Activated T-cell treated with anti-CD3 and anti-CD28 coated beads, Interleukin-2, amount 50 U/mL, for 24 hours (primary cell): ENCODE measurements around the gene PRCD.
"Not testable (repeated sequence)": the region's sequence is repeated elsewhere in the genome, so short reads cannot be mapped to it uniquely, and the experiment has no call there.

Experiments used
- DNase-seq: peaks from one replicate; pipeline ENCODE4 v3.0.0-alpha.2; 2020
- H3K27ac Mint-ChIP-seq: 2 replicates; pipeline ENCODE4 v1.8.0; 2020; ENCODE audit warnings: mild to moderate bottlenecking, mixed read lengths
- H3K27me3 Mint-ChIP-seq: 2 replicates; pipeline ENCODE4 v1.8.0; 2020; ENCODE audit warnings: mixed read lengths
- H3K36me3 Mint-ChIP-seq: 2 replicates; pipeline ENCODE4 v1.8.0; 2020; ENCODE audit warnings: low read depth, mixed read lengths
- H3K4me1 Mint-ChIP-seq: 2 replicates; pipeline ENCODE4 v1.8.0; 2020; ENCODE audit warnings: low read depth, mixed read lengths
- H3K4me3 Mint-ChIP-seq: 2 replicates; pipeline ENCODE4 v1.8.0; 2020; ENCODE audit warnings: mild to moderate bottlenecking, moderate library complexity, mixed read lengths
- H3K9me3 Mint-ChIP-seq: 2 replicates; pipeline ENCODE4 v1.8.0; 2020; ENCODE audit warnings: mixed read lengths

Gene PRCD

GRCh38 chr17:76500074-76500746 lies 39.6 kb upstream of the PRCD start:
- Mint-ChIP-seq H3K27ac (peak overlapping the region; percentile 73), H3K4me1 (peaks cover 54% of the 10 kb centered on the region), H3K4me3 (peak overlapping the region; percentile 92), H3K27me3 (no peaks in the 10 kb centered on the region), H3K9me3 (no peaks in the 10 kb centered on the region), H3K36me3 (peaks cover 9% of the 10 kb centered on the region)
- DNase-seq, result no peak

GRCh38 chr17:76500747-76501017 lies 39.2 kb upstream of the PRCD start:
- Mint-ChIP-seq H3K27ac (peak overlapping the region; percentile 69), H3K9me3 (no peaks in the 10 kb centered on the region), H3K4me3 (peak overlapping the region; percentile 92), H3K27me3 (no peaks in the 10 kb centered on the region), H3K4me1 (peaks cover 53% of the 10 kb centered on the region), H3K36me3 (peaks cover 9% of the 10 kb centered on the region)
- DNase-seq, result no peak

GRCh38 chr17:76501018-76501826 lies 38.6 kb upstream of the PRCD start, which contains the start of gene RHBDF2:
Gene RHBDF2 (minus strand): TSS chr17:76501423. CDS start chr17:76481524, 19,899 bp downstream.
- Mint-ChIP-seq H3K27ac (peak within 1 kb of the TSS; percentile 93), H3K9me3 (no peaks in the 10 kb centered on the region), H3K4me3 (peak within 1 kb of the TSS; percentile 92), H3K4me1 (peaks cover 51% of the 10 kb centered on the region), H3K27me3 (no peaks in the 10 kb centered on the region), H3K36me3 (peaks cover 7% of the 10 kb centered on the region)
- peak; percentile 99 for DNase-seq

GRCh38 chr17:76501827-76502307 lies 38.0 kb upstream of the PRCD start:
- H3K27me3 Mint-ChIP-seq, result no peaks in the 10 kb centered on the region
- peak overlapping the region; percentile 93 for H3K27ac Mint-ChIP-seq
- peaks cover 7% of the 10 kb centered on the region for H3K36me3 Mint-ChIP-seq
- peak overlapping the region; percentile 92 for H3K4me3 Mint-ChIP-seq
- H3K9me3 Mint-ChIP-seq, result no peaks in the 10 kb centered on the region
- no peak for DNase-seq
- H3K4me1 Mint-ChIP-seq, result peaks cover 54% of the 10 kb centered on the region

- H3K4me1 Mint-ChIP-seq, result peaks cover 48% of the 10 kb centered on the region
- H3K9me3 Mint-ChIP-seq, result no peaks in the 10 kb centered on the region
- peaks cover 4% of the 10 kb centered on the region for H3K36me3 Mint-ChIP-seq
- H3K4me3 Mint-ChIP-seq, result no peak overlapping the region
- no peak for DNase-seq
- no peaks in the 10 kb centered on the region for H3K27me3 Mint-ChIP-seq
- peak overlapping the region; percentile 4 for H3K27ac Mint-ChIP-seq
These were observed 37.3 kb upstream of the PRCD start for GRCh38 chr17:76502341-76503211.

- H3K9me3 Mint-ChIP-seq, result no peaks in the 10 kb centered on the region
- H3K4me1 Mint-ChIP-seq, result peaks cover 34% of the 10 kb centered on the region
- no peak overlapping the region for H3K4me3 Mint-ChIP-seq
- H3K27me3 Mint-ChIP-seq, result no peaks in the 10 kb centered on the region
- no peak overlapping the region for H3K27ac Mint-ChIP-seq
- peaks cover 4% of the 10 kb centered on the region for H3K36me3 Mint-ChIP-seq
- DNase-seq, result no peak
These were observed 35.7 kb upstream of the PRCD start for GRCh38 chr17:76504117-76504516.

- Mint-ChIP-seq H3K27me3 (no peaks in the 10 kb centered on the region), H3K9me3 (no peaks in the 10 kb centered on the region), H3K27ac (peak overlapping the region; percentile 55), H3K4me3 (no peak overlapping the region), H3K4me1 (peaks cover 20% of the 10 kb centered on the region), H3K36me3 (no peaks in the 10 kb centered on the region)
- peak; percentile 96 for DNase-seq
These were observed 33.2 kb upstream of the PRCD start for GRCh38 chr17:76506408-76507345.

- H3K4me1 Mint-ChIP-seq, result peaks cover 24% of the 10 kb centered on the region
- not testable (repeated sequence) for H3K9me3 Mint-ChIP-seq, DNase-seq, H3K36me3 Mint-ChIP-seq, H3K4me3 Mint-ChIP-seq, H3K27ac Mint-ChIP-seq, H3K27me3 Mint-ChIP-seq
These were observed 31.3 kb upstream of the PRCD start for GRCh38 chr17:76508472-76509063.

- Mint-ChIP-seq H3K9me3 (no peaks in the 10 kb centered on the region), H3K27ac (no peak overlapping the region), H3K27me3 (no peaks in the 10 kb centered on the region), H3K4me1 (peaks cover 39% of the 10 kb centered on the region), H3K4me3 (no peak overlapping the region), H3K36me3 (no peaks in the 10 kb centered on the region)
- DNase-seq, result no peak
These were observed 29.0 kb upstream of the PRCD start for GRCh38 chr17:76510831-76511244.

- Mint-ChIP-seq H3K4me1 (peaks cover 40% of the 10 kb centered on the region), H3K9me3 (no peaks in the 10 kb centered on the region), H3K27ac (no peak overlapping the region), H3K4me3 (no peak overlapping the region), H3K36me3 (no peaks in the 10 kb centered on the region), H3K27me3 (no peaks in the 10 kb centered on the region)
- no peak for DNase-seq
These were observed 28.0 kb upstream of the PRCD start for GRCh38 chr17:76511668-76512365.

- H3K4me3 Mint-ChIP-seq, result no peak overlapping the region
- H3K9me3 Mint-ChIP-seq, result no peaks in the 10 kb centered on the region
- peaks cover 40% of the 10 kb centered on the region for H3K4me1 Mint-ChIP-seq
These were observed 27.2 kb upstream of the PRCD start for GRCh38 chr17:76512366-76513305.

GRCh38 chr17:76513306-76513692 lies 26.5 kb upstream of the PRCD start:
- no peak overlapping the region for H3K4me3 Mint-ChIP-seq
- H3K9me3 Mint-ChIP-seq, result no peaks in the 10 kb centered on the region
- H3K4me1 Mint-ChIP-seq, result peaks cover 46% of the 10 kb centered on the region
- H3K27me3 Mint-ChIP-seq, result no peaks in the 10 kb centered on the region
- no peaks in the 10 kb centered on the region for H3K36me3 Mint-ChIP-seq
- DNase-seq, result no peak
- H3K27ac Mint-ChIP-seq, result peak overlapping the region; percentile 73

More at GRCh38 chr17:76512366-76513305, 27.2 kb upstream of the PRCD start:
- no peak for DNase-seq
- Mint-ChIP-seq H3K36me3 (no peaks in the 10 kb centered on the region), H3K27me3 (no peaks in the 10 kb centered on the region), H3K27ac (peak overlapping the region; percentile 73)
